Stomach (tissue), 9 donors: Measurements from ENCODE around the gene DENND2C. TPM values are rescaled to one million over a fixed set of nuclear protein-coding genes. Genes with fewer than 3 reads are reported as not detected.

Experiments used
- DNase-seq, 2 donors: peaks; one replicate each; pipeline versions ENCODE4 v3.0.0 to v3.0.0-alpha.2; 2013 to 2019
- H3K27ac ChIP-seq, 5 donors: fragments of 200-600 bp in 4 of 5; sonication (generic) in 4 of 5; one replicate each; pipeline ENCODE4 v1.5.1; 2013 to 2019; ENCODE audit warnings: mild to moderate bottlenecking in 1 of 5, moderate library complexity in 1 of 5
- H3K27me3 ChIP-seq, 3 donors: fragments of 200-600 bp; sonication (generic); one replicate each; pipeline ENCODE4 v1.5.1; 2017 to 2019; ENCODE audit warnings: mixed run types in 1 of 3
- H3K36me3 ChIP-seq, 4 donors: fragments of 200-600 bp; sonication (generic); 1 replicate in 3 of 4; 2 replicates in 1 of 4; pipeline ENCODE4 v1.5.1; 2016 to 2019
- H3K4me1 ChIP-seq, 4 donors: fragments of 200-600 bp; sonication (generic); one replicate each; pipeline ENCODE4 v1.5.1; 2016 to 2019
- H3K4me3 ChIP-seq, 4 donors: fragments of 200-600 bp; sonication (generic) in 3 of 4; one replicate each; pipeline ENCODE4 v1.5.1; 2016 to 2019; ENCODE audit warnings: mild to moderate bottlenecking in 1 of 4
- H3K9me3 ChIP-seq, 4 donors: fragments of 200-600 bp; sonication (generic); one replicate each; pipeline ENCODE4 v1.5.1; 2016 to 2019
- CTCF ChIP-seq, 7 experiments: fragments of 450-650 bp in 4 of 7; fragments of 200-600 bp in 3 of 7; sonication (generic) in 3 of 7; IDR thresholded peaks; one replicate each; pipeline ENCODE4 v1.5.1; 2016 to 2019; ENCODE audit warnings: antibody characterized with exemption in 7 of 7, control low read depth in 2 of 7, mild to moderate bottlenecking in 1 of 7
- EP300 ChIP-seq: sonication (generic); formaldehyde crosslinking; IDR thresholded peaks from one replicate; pipeline ENCODE4 v1.6.1; 2017; ENCODE audit warnings: antibody characterized with exemption
- POLR2A ChIP-seq, 4 donors: fragments of 450-650 bp; IDR thresholded peaks; one replicate each; pipeline ENCODE4 v1.6.1; 2016; ENCODE audit warnings: antibody characterized with exemption in 4 of 4, control low read depth in 2 of 4, mild to moderate bottlenecking in 1 of 4, moderate library complexity in 1 of 4
- POLR2AphosphoS5 ChIP-seq, 3 donors: sonication (generic); formaldehyde crosslinking; IDR thresholded peaks; one replicate each; pipeline ENCODE4 v1.6.1; 2016; ENCODE audit warnings: antibody characterized with exemption in 3 of 3
- WGBS, 5 donors: extraction: QIAGEN DNeasy Blood & Tissue Kit in 3 of 5; methylation state at CpG; one replicate each; pipeline versions ENCODE4 v1.1.5 to v1.1.7; 2013 to 2018; 5-methylcytosine and 5-hydroxymethylcytosine counted together
- intact Hi-C: fragments of 100-400 bp; cut with DNase I; formaldehyde crosslinking; loops from one replicate; pipeline ENCODE4 v1.15.1; 2023; ENCODE audit warnings: low total_unique reads
- polyA plus RNA-seq, 3 donors: library from polyadenylated mRNA; stranded (reverse); fragments of 200-250 nt; gene quantifications; one replicate each; pipeline ENCODE4 v1.2.3, GENCODE V29; 2013
- total RNA-seq, 5 donors: library from RNA; depleted of rRNA; stranded (reverse); fragments of >200 nt; gene quantifications; one replicate each; pipeline versions ENCODE4 v1.1.0 to v1.2.3, GENCODE V29; 2014 to 2016
- donor health status: healthy with polysubstance abuse.
- donor health status: Bipolar disorder and iron deficiency.
- donor health status: healthy.

The DENND2C gene
- total and polyA plus RNA-seq, 8 donors = 0.89 to 7.3 (median 2.7) TPM

- no peak for TF ChIP-seq POLR2A (IDR thresholded peaks at IDR 0.05)
- no peak for TF ChIP-seq EP300
- no peak for TF ChIP-seq POLR2AphosphoS5 (IDR thresholded peaks at IDR 0.05)
- TF ChIP-seq CTCF (IDR thresholded peaks at IDR 0.05) = no peak
- WGBS, 5 donors = 58 to 84% (median 72%) methylated on average over 2 of the region's 2 CpGs
Measured at GRCh38 chr1:114651893-114652292, 18.0 kb downstream of the DENND2C start.

GRCh38 chr1:114648503-114648902, 21.3 kb downstream of the DENND2C start:
- H3K4me3 ChIP-seq = no peak overlapping the region
- intact Hi-C loops = no loop called here
- no peaks in the 10 kb centered on the region for H3K4me1 ChIP-seq
- no peak for TF ChIP-seq POLR2AphosphoS5 (IDR thresholded peaks at IDR 0.05)
- no peak for TF ChIP-seq CTCF (IDR thresholded peaks at IDR 0.05)
- no peak for TF ChIP-seq EP300
- TF ChIP-seq POLR2A (IDR thresholded peaks at IDR 0.05) = no peak
- H3K36me3 ChIP-seq = no peaks in the 10 kb centered on the region
- no peak overlapping the region for H3K27ac ChIP-seq
- no peaks in the 10 kb centered on the region for H3K27me3 ChIP-seq
- no peak for DNase-seq
- no peaks in the 10 kb centered on the region for H3K9me3 ChIP-seq
- 97 to 100% (median 98%) methylated on average over 1 of the region's 1 CpG for WGBS, 5 donors

More at GRCh38 chr1:114651893-114652292, 18.0 kb downstream of the DENND2C start:
- intact Hi-C loops = no loop called here
- Histone ChIP-seq H3K27ac (no peak overlapping the region), H3K36me3 (no peaks in the 10 kb centered on the region), H3K4me1 (no peaks in the 10 kb centered on the region), H3K9me3 (no peaks in the 10 kb centered on the region), H3K27me3 (no peaks in the 10 kb centered on the region), H3K4me3 (no peak overlapping the region)
- DNase-seq = no peak

- WGBS, 5 donors = 80 to 91% (median 83%) methylated on average over 2 of the region's 2 CpGs
- Histone ChIP-seq H3K27ac (no peak overlapping the region), H3K9me3 (no peaks in the 10 kb centered on the region), H3K36me3 (no peaks in the 10 kb centered on the region), H3K27me3 (no peaks in the 10 kb centered on the region), H3K4me3 (no peak overlapping the region), H3K4me1 (no peaks in the 10 kb centered on the region)
- intact Hi-C loops = no loop called here
- DNase-seq = no peak
- TF ChIP-seq CTCF (IDR thresholded peaks at IDR 0.05) = no peak
- no peak for TF ChIP-seq POLR2AphosphoS5 (IDR thresholded peaks at IDR 0.05)
- no peak for TF ChIP-seq POLR2A (IDR thresholded peaks at IDR 0.05)
- TF ChIP-seq EP300 = no peak
Measured at GRCh38 chr1:114641377-114641776, 28.5 kb downstream of the DENND2C start.

- no peak for DNase-seq
- H3K27me3 ChIP-seq = no peaks in the 10 kb centered on the region
- H3K36me3 ChIP-seq = no peaks in the 10 kb centered on the region
- 64 to 82% (median 65%) methylated on average over 3 of the region's 3 CpGs for WGBS, 5 donors
- H3K27ac ChIP-seq = no peak overlapping the region
- no peak overlapping the region for H3K4me3 ChIP-seq
- TF ChIP-seq EP300 = no peak
- no peak for TF ChIP-seq POLR2A (IDR thresholded peaks at IDR 0.05)
- no peak for TF ChIP-seq POLR2AphosphoS5 (IDR thresholded peaks at IDR 0.05)
- no peak for TF ChIP-seq CTCF (IDR thresholded peaks at IDR 0.05)
- no peaks in the 10 kb centered on the region for H3K4me1 ChIP-seq
- intact Hi-C loops = no loop called here
- H3K9me3 ChIP-seq = no peaks in the 10 kb centered on the region
Measured at GRCh38 chr1:114638910-114639309, 30.9 kb downstream of the DENND2C start.
